Stimulated activated CD4-positive, alpha-beta T cell treated with anti-CD3 and anti-CD28 coated beads, Interleukin-15, amount 100 ng/mL, for 48 hours (primary cell): Measurements from ENCODE around the gene SVBP.
"Not testable (repeated sequence)": the region's sequence is repeated elsewhere in the genome, so short reads cannot be mapped to it uniquely, and the experiment has no call there.

Source experiments
- DNase-seq, 2 donors: peaks; one replicate each; pipeline ENCODE4 v3.0.0-alpha.2; 2020; ENCODE audit warnings: low read depth in 2 of 2

The SVBP gene

GRCh38 chr1:42816585-42817439, at the start of gene SVBP, which contains the start of gene ERMAP:
TSS of gene SVBP (minus strand) at chr1:42817397. CDS start at chr1:42816544, 853 bp downstream.
TSS of gene ERMAP (plus strand) at chr1:42817122. CDS start at chr1:42830449, 13,327 bp downstream.
- peak; percentile 88 to 91 for DNase-seq

GRCh38 chr1:42866549-42866948, 49.4 kb upstream of the SVBP start:
- DNase-seq, result no peak

GRCh38 chr1:42861014-42861399, 43.8 kb upstream of the SVBP start:
- no peak for DNase-seq

GRCh38 chr1:42860339-42861013, 43.3 kb upstream of the SVBP start:
- no peak for DNase-seq

- not testable (repeated sequence) for DNase-seq
Observed at GRCh38 chr1:42859366-42859765, 42.2 kb upstream of the SVBP start.

GRCh38 chr1:42856554-42856953, 39.4 kb upstream of the SVBP start:
- not testable (repeated sequence) for DNase-seq

- DNase-seq, result no peak
Observed at GRCh38 chr1:42853116-42853884, 36.1 kb upstream of the SVBP start.

- no peak for DNase-seq
Observed at GRCh38 chr1:42852608-42852980, 35.4 kb upstream of the SVBP start.

- no peak for DNase-seq
Observed at GRCh38 chr1:42851960-42852607, 34.9 kb upstream of the SVBP start.

- DNase-seq, result no peak
Observed at GRCh38 chr1:42851420-42851819, 34.2 kb upstream of the SVBP start.

- no peak for DNase-seq
Observed at GRCh38 chr1:42849944-42850343, 32.7 kb upstream of the SVBP start.

GRCh38 chr1:42848823-42849537, 31.8 kb upstream of the SVBP start:
- no peak for DNase-seq

GRCh38 chr1:42847721-42848460, 30.7 kb upstream of the SVBP start:
- DNase-seq, result no peak

- DNase-seq, result no peak
Observed at GRCh38 chr1:42847111-42847595, 30.0 kb upstream of the SVBP start.

- peak; percentile 85 to 88 for DNase-seq
Observed at GRCh38 chr1:42846257-42847110, 29.3 kb upstream of the SVBP start, which contains the start of gene ZNF691. TSS of gene ZNF691 (plus strand) at chr1:42846613. CDS start at chr1:42849659, 3,046 bp downstream.

- no peak for DNase-seq
Observed at GRCh38 chr1:42845866-42846256, 28.7 kb upstream of the SVBP start.

- DNase-seq, result no peak
Observed at GRCh38 chr1:42845193-42845592, 28.0 kb upstream of the SVBP start.

- peak in 1 of 2 donors; percentile 9 for DNase-seq
Observed at GRCh38 chr1:42844592-42845140, 27.5 kb upstream of the SVBP start.
